Liver (tissue), 9 donors: ENCODE results near the gene GALNT9. TPM values are rescaled to one million over a fixed set of nuclear protein-coding genes. Genes with fewer than 3 reads are reported as not detected.
"Not testable (repeated sequence)": the region's sequence is repeated elsewhere in the genome, so short reads cannot be mapped to it uniquely, and the experiment has no call there.

Experiments used
- DNase-seq: peaks from one replicate; pipeline ENCODE4 v3.0.0-alpha.2; 2017; ENCODE audit warnings: low spot score
- H3K27ac ChIP-seq, 2 donors: one replicate each; pipeline ENCODE4 v1.7.0; 2013; ENCODE audit warnings: inconsistent platforms in 2 of 2, low read length in 2 of 2, control low read depth in 1 of 2, low read depth in 1 of 2, mild to moderate bottlenecking in 1 of 2
- H3K27me3 ChIP-seq, 4 donors: one replicate each; pipeline versions ENCODE4 v1.6.1 to v1.7.0; 2013; ENCODE audit warnings: low read length in 3 of 4, inconsistent platforms in 1 of 4, mild to moderate bottlenecking in 1 of 4, moderate library complexity in 1 of 4; ENCODE audit not compliant: control insufficient read depth in 4 of 4, insufficient read depth in 4 of 4
- H3K36me3 ChIP-seq, 4 donors: one replicate each; pipeline versions ENCODE4 v1.6.1 to v1.7.0; 2013; ENCODE audit warnings: low read length in 3 of 4, mild to moderate bottlenecking in 3 of 4, low read depth in 1 of 4, moderate library complexity in 1 of 4; ENCODE audit not compliant: control insufficient read depth in 4 of 4, insufficient read depth in 3 of 4
- H3K4me1 ChIP-seq, 4 donors: one replicate each; pipeline versions ENCODE4 v1.6.1 to v1.7.0; 2013; ENCODE audit warnings: low read length in 3 of 4, mild to moderate bottlenecking in 3 of 4, moderate library complexity in 1 of 4; ENCODE audit not compliant: control insufficient read depth in 4 of 4, insufficient read depth in 4 of 4
- H3K4me3 ChIP-seq, 3 donors: one replicate each; pipeline versions ENCODE4 v1.6.1 to v1.7.0; 2013; ENCODE audit warnings: low read length in 3 of 3, control low read depth in 1 of 3, low read depth in 1 of 3, mild to moderate bottlenecking in 1 of 3
- H3K9ac ChIP-seq, 2 donors: one replicate each; pipeline ENCODE4 v1.7.0; 2013; ENCODE audit warnings: low read length in 2 of 2, mild to moderate bottlenecking in 2 of 2, moderate library complexity in 2 of 2, control low read depth in 1 of 2, low read depth in 1 of 2
- H3K9me3 ChIP-seq, 4 donors: one replicate each; pipeline versions ENCODE4 v1.6.1 to v1.7.0; 2013; ENCODE audit warnings: low read length in 3 of 4; ENCODE audit not compliant: control insufficient read depth in 4 of 4
- CTCF ChIP-seq: fragments of 150-350 bp; IDR thresholded peaks from 2 replicates; pipeline ENCODE4 v1.5.1; 2017; ENCODE audit warnings: improper control_type of control experiment, low read depth, low read length; ENCODE audit not compliant: missing input control
- EGR1 ChIP-seq, 2 donors: IDR thresholded peaks; 2 replicates each; pipeline ENCODE4 v1.6.1; 2016 to 2018; ENCODE audit warnings: antibody characterized with exemption in 2 of 2, low read depth in 2 of 2
- FOXA1 ChIP-seq: IDR thresholded peaks from 2 replicates; pipeline ENCODE4 v1.6.1; 2016; ENCODE audit warnings: antibody characterized with exemption
- FOXA2 ChIP-seq: IDR thresholded peaks from 2 replicates; pipeline ENCODE4 v1.6.1; 2016; ENCODE audit warnings: antibody characterized with exemption
- GABPA ChIP-seq, 2 donors: IDR thresholded peaks in 1 of 2; conservative IDR thresholded peaks in 1 of 2; 2 replicates each; pipeline ENCODE4 v1.6.1; 2016; ENCODE audit warnings: antibody characterized with exemption in 2 of 2, mild to moderate bottlenecking in 1 of 2, moderate library complexity in 1 of 2
- HNF4A ChIP-seq, 2 donors: conservative IDR thresholded peaks; 2 replicates each; pipeline ENCODE4 v1.6.1; 2016; ENCODE audit warnings: antibody characterized with exemption in 2 of 2, mild to moderate bottlenecking in 2 of 2
- HNF4G ChIP-seq: IDR thresholded peaks from 2 replicates; pipeline ENCODE4 v1.6.1; 2016; ENCODE audit warnings: antibody characterized with exemption
- JUND ChIP-seq, 2 donors: IDR thresholded peaks; 2 replicates each; pipeline ENCODE4 v1.6.1; 2016; ENCODE audit warnings: antibody characterized with exemption in 2 of 2
- MAX ChIP-seq: IDR thresholded peaks from 2 replicates; pipeline ENCODE4 v1.6.1; 2016; ENCODE audit warnings: antibody characterized with exemption
- NR2F2 ChIP-seq: IDR thresholded peaks from 2 replicates; pipeline ENCODE4 v1.6.1; 2016; ENCODE audit warnings: antibody characterized with exemption
- RAD21 ChIP-seq, 2 donors: IDR thresholded peaks; 2 replicates each; pipeline ENCODE4 v1.6.1; 2016; ENCODE audit warnings: antibody characterized with exemption in 2 of 2, mild to moderate bottlenecking in 2 of 2
- SP1 ChIP-seq: IDR thresholded peaks from 2 replicates; pipeline ENCODE4 v1.6.1; 2018; ENCODE audit warnings: antibody characterized with exemption, mild to moderate bottlenecking
- TAF1 ChIP-seq: conservative IDR thresholded peaks from 2 replicates; pipeline ENCODE4 v1.6.1; 2016; ENCODE audit warnings: antibody characterized with exemption, mild to moderate bottlenecking
- YY1 ChIP-seq: IDR thresholded peaks from 2 replicates; pipeline ENCODE4 v1.6.1; 2016; ENCODE audit warnings: antibody characterized with exemption, mild to moderate bottlenecking
- ZBTB33 ChIP-seq: IDR thresholded peaks from 2 replicates; pipeline ENCODE4 v1.6.1; 2016; ENCODE audit warnings: antibody characterized with exemption
- WGBS: extraction: QIAGEN DNeasy Blood & Tissue Kit; methylation state at CpG from one replicate; pipeline ENCODE4 v1.1.7; 2013; 5-methylcytosine and 5-hydroxymethylcytosine counted together
- polyA plus RNA-seq, 2 donors: library from polyadenylated mRNA; stranded (reverse) in 1 of 2; unstranded in 1 of 2; fragments of 200-250 nt in 1 of 2; fragments of >200 nt in 1 of 2; fragmentation: Nextera tagmentation in 1 of 2; extraction: Ambion mirVana in 1 of 2; gene quantifications; one replicate each; pipeline versions ENCODE4 v1.2.1 to v1.2.3, GENCODE V29; 2013 to 2015
- total RNA-seq, 2 donors: library from RNA; depleted of rRNA; stranded (reverse); fragments of >200 nt; gene quantifications; one replicate each; pipeline ENCODE4 v1.2.3, GENCODE V29; 2014
- TF ChIP-seq, protein P1 (sequence below): IDR thresholded peaks from 2 replicates; pipeline ENCODE4 v1.6.1; 2016; ENCODE audit warnings: antibody characterized with exemption
- TF ChIP-seq, protein P2 (sequence below): IDR thresholded peaks from 2 replicates; pipeline ENCODE4 v1.6.1; 2016; ENCODE audit warnings: antibody characterized with exemption, mild to moderate bottlenecking
- donor health status: healthy.
- donor health status: healthy.
- donor health status: healthy.
- donor health status: healthy.
- donor health status: healthy.

Gene GALNT9
- total and polyA plus RNA-seq, 4 donors = 0.05 to 0.25 (median 0.09) TPM; not detected in 1

DNA sequence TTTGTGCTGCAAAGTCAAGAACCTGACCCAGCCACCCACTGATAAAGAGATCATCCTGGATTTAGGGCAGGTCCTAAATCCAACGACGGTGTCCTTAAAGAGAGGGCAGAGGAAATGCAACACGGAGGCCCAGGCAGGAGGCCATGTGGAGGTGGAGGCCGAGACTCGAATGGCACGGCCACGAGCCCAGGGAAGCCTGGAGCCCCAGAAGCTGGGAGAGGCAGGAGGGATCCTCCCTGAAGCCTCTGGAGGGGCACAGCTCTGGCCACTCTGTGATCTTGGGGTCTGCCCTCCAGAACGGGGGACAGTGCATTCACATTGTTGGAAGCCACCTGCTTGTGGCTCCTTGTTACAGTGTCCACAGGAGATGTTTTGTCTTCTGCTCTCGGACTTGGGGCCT lies 63.0 kb downstream of the GALNT9 start:
- H3K4me1 ChIP-seq = no peaks in the 10 kb centered on the region
- H3K36me3 ChIP-seq = no peaks in the 10 kb centered on the region
- WGBS = 84% methylated on average over 9 of the region's 9 CpGs
- H3K9me3 ChIP-seq = no peaks in the 10 kb centered on the region
- H3K27ac ChIP-seq = no peak overlapping the region
- no peak for DNase-seq
- TF ChIP-seq FOXA2 = no peak
- no peak for TF ChIP-seq HNF4A (conservative IDR thresholded peaks at IDR 0.05)
- no peak for TF ChIP-seq MAX
- no peak for TF ChIP-seq TAF1
- TF ChIP-seq SP1 = no peak
- TF ChIP-seq, protein P1, sequence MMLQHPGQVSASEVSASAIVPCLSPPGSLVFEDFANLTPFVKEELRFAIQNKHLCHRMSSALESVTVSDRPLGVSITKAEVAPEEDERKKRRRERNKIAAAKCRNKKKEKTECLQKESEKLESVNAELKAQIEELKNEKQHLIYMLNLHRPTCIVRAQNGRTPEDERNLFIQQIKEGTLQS = no peak
- no peak for TF ChIP-seq RAD21 (IDR thresholded peaks at IDR 0.05)
- TF ChIP-seq, protein P2, sequence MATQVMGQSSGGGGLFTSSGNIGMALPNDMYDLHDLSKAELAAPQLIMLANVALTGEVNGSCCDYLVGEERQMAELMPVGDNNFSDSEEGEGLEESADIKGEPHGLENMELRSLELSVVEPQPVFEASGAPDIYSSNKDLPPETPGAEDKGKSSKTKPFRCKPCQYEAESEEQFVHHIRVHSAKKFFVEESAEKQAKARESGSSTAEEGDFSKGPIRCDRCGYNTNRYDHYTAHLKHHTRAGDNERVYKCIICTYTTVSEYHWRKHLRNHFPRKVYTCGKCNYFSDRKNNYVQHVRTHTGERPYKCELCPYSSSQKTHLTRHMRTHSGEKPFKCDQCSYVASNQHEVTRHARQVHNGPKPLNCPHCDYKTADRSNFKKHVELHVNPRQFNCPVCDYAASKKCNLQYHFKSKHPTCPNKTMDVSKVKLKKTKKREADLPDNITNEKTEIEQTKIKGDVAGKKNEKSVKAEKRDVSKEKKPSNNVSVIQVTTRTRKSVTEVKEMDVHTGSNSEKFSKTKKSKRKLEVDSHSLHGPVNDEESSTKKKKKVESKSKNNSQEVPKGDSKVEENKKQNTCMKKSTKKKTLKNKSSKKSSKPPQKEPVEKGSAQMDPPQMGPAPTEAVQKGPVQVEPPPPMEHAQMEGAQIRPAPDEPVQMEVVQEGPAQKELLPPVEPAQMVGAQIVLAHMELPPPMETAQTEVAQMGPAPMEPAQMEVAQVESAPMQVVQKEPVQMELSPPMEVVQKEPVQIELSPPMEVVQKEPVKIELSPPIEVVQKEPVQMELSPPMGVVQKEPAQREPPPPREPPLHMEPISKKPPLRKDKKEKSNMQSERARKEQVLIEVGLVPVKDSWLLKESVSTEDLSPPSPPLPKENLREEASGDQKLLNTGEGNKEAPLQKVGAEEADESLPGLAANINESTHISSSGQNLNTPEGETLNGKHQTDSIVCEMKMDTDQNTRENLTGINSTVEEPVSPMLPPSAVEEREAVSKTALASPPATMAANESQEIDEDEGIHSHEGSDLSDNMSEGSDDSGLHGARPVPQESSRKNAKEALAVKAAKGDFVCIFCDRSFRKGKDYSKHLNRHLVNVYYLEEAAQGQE = no peak
- TF ChIP-seq GABPA (IDR thresholded peaks at IDR 0.05 in 1 of 2, conservative IDR thresholded peaks at IDR 0.05 in 1 of 2) = no peak
- TF ChIP-seq ZBTB33 = no peak
- no peak for TF ChIP-seq JUND (IDR thresholded peaks at IDR 0.05)
- no peak for TF ChIP-seq FOXA1
- no peak for TF ChIP-seq HNF4G
- no peak for TF ChIP-seq YY1
- TF ChIP-seq NR2F2 = no peak
- TF ChIP-seq EGR1 (IDR thresholded peaks at IDR 0.05; ENCODE audit: low read depth in 2 of 2) = no peak
- no peak for TF ChIP-seq CTCF
- H3K9ac ChIP-seq = no peak overlapping the region
- H3K27me3 ChIP-seq = no peaks in the 10 kb centered on the region
- H3K4me3 ChIP-seq = no peak overlapping the region

DNA sequence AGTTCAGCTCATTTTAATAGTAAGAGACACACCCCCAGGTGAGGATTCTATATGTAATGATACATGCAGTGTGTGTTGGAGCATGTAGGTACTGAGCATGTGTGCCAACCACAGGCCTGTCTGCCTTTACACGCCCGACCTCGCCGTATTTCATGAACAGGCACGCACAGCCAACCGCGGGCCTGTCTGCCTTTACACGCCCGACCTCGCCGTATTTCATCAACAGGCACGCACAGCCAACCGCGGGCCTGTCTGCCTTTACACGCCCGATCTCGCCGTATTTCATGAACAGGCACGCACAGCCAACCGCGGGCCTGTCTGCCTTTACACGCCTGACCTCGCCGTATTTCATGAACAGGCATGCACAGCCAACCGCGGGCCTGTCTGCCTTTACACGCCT lies 63.6 kb downstream of the GALNT9 start:
- not testable (repeated sequence) for H3K27ac ChIP-seq, H3K27me3 ChIP-seq, DNase-seq, H3K9me3 ChIP-seq, H3K4me1 ChIP-seq, H3K36me3 ChIP-seq, H3K4me3 ChIP-seq, H3K9ac ChIP-seq
- 93% methylated on average over 27 of the region's 27 CpGs for WGBS
